A673 (cell line): ENCODE measurements around the gene CHP2.

Experiments
- EZH2 ChIP-seq: fragments of 200-600 bp; sonication (generic); IDR thresholded peaks from 2 replicates; pipeline ENCODE4 v1.6.1; 2017; ENCODE audit warnings: borderline replicate concordance, low read depth, mild to moderate bottlenecking, mixed read lengths, antibody characterized with exemption, low read length; ENCODE audit not compliant: poor library complexity, severe bottlenecking
- TF ChIP-seq, protein P1 (sequence below): fragments of 300-800, 200-600 bp; sonication (generic); conservative IDR thresholded peaks from 2 replicates; pipeline ENCODE4 v1.5.1; 2017; ENCODE audit warnings: low read depth, mild to moderate bottlenecking, antibody characterized with exemption, low read length, moderate library complexity, mixed read lengths

DNA sequence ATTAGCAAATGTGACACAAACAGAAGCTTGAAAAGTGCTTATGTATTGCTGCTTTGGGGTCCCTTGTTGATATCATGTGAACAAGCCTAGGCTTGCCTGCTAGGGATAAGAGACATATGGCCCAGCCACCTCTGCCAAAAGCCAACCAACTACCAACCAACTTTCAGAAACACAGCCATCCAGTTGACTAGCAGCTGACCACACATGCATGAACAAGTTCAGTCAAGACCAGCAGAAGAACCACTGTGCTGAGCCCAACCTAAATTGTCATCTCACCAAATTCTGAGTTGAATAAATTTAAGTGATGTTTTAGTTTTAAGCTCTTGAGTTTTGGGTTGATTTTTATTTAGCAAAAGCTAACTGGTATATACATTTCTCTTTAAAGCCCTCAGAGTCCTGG lies 45.3 kb upstream of the CHP2 start:
- TF ChIP-seq, protein P1, sequence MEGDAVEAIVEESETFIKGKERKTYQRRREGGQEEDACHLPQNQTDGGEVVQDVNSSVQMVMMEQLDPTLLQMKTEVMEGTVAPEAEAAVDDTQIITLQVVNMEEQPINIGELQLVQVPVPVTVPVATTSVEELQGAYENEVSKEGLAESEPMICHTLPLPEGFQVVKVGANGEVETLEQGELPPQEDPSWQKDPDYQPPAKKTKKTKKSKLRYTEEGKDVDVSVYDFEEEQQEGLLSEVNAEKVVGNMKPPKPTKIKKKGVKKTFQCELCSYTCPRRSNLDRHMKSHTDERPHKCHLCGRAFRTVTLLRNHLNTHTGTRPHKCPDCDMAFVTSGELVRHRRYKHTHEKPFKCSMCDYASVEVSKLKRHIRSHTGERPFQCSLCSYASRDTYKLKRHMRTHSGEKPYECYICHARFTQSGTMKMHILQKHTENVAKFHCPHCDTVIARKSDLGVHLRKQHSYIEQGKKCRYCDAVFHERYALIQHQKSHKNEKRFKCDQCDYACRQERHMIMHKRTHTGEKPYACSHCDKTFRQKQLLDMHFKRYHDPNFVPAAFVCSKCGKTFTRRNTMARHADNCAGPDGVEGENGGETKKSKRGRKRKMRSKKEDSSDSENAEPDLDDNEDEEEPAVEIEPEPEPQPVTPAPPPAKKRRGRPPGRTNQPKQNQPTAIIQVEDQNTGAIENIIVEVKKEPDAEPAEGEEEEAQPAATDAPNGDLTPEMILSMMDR = no peak
- TF ChIP-seq EZH2 = no peak
